ENCODE data around the gene AKAP13. TPM values are rescaled to one million over a fixed set of nuclear protein-coding genes. Genes with fewer than 3 reads are reported as not detected.

Gene AKAP13
- polyA plus RNA-seq, 2 of the 4 experiments (the other 2 are of a cell fraction): 20.4 to 28.8 TPM

DNA sequence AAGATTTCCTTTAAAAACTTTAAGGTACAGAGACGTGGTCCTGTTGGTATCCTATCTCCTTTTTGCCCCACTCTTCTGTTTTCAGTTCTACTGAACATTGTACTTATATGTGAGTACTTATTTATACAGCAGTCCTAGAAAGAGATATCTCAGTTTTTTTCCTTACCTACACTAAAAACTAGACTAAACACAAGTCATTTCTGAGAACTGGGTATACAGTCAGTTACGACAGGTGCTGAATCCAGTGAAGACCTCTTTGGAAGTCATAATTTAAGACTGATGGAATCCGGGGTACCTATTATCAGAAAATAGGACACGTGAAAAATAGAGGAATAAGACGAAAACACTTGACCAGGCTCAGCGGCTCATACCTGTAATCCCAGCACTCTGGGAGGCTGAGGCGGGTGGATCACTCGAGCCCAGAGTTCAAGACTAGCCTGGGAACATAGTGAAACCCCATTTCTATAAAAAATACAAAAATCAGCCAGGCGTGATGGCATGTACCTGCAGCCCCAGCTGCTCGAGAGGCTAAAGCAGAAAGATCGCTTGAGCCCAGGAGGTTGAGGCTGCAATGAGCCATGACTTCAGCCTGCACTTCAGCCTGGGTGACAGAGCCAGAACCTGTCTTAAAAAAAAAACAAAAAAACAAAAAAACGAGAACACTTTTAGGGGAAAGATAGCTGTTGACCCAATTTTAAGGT is 338.0 kb downstream of the AKAP13 start:
- WGBS (ENCODE audit: missing lambda C conversion rate): 84% methylated on average over 12 of the region's 12 CpGs
- Histone ChIP-seq H3K9me3 (no peaks in the 10 kb centered on the region), H3K4me3 (no peak overlapping the region), H3K4me2 (no peak overlapping the region), H3K4me1 (no peaks in the 10 kb centered on the region), H3K27ac (no peak overlapping the region)
- FAIRE-seq (no peak), ATAC-seq (no peak), DNase-seq (ENCODE audit: low read depth in 1 of 2, low spot score in 1 of 2) (no peak)
- POLR2A ChIA-PET: no interaction called here
- CTCF ChIA-PET: interaction anchor here (0.8 to 1.2 kb wide), 2 partner anchors 15 to 122 kb away, joined by 4 read pairs; no protein-coding TSS in a partner anchor
- no peak for TF ChIP-seq RNF2 (IDR thresholded peaks at IDR 0.05; ENCODE audit: borderline replicate concordance, low read depth)
- TF ChIP-seq, protein P1, sequence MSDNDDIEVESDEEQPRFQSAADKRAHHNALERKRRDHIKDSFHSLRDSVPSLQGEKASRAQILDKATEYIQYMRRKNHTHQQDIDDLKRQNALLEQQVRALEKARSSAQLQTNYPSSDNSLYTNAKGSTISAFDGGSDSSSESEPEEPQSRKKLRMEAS (IDR thresholded peaks at IDR 0.05): no peak
- no peak for TF ChIP-seq KDM5A (IDR thresholded peaks at IDR 0.05)
- TF ChIP-seq CBX8 (IDR thresholded peaks at IDR 0.05): no peak
- TF ChIP-seq FOSL2 (IDR thresholded peaks at IDR 0.05): no peak
- TF ChIP-seq FOSL2 (CRISPR knock-in tag; IDR thresholded peaks at IDR 0.05): no peak
- no peak for TF ChIP-seq ZSCAN20 (CRISPR knock-in tag; IDR thresholded peaks at IDR 0.05)
- TF ChIP-seq, protein P2, sequence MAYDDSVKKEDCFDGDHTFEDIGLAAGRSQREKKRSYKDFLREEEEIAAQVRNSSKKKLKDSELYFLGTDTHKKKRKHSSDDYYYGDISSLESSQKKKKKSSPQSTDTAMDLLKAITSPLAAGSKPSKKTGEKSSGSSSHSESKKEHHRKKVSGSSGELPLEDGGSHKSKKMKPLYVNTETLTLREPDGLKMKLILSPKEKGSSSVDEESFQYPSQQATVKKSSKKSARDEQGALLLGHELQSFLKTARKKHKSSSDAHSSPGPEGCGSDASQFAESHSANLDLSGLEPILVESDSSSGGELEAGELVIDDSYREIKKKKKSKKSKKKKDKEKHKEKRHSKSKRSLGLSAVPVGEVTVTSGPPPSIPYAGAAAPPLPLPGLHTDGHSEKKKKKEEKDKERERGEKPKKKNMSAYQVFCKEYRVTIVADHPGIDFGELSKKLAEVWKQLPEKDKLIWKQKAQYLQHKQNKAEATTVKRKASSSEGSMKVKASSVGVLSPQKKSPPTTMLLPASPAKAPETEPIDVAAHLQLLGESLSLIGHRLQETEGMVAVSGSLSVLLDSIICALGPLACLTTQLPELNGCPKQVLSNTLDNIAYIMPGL (CRISPR knock-in tag; IDR thresholded peaks at IDR 0.05; ENCODE audit: borderline replicate concordance): no peak
- no peak for TF ChIP-seq GATA3 (IDR thresholded peaks at IDR 0.05; ENCODE audit: borderline replicate concordance)
- no peak for TF ChIP-seq EP300 (IDR thresholded peaks at IDR 0.05)
- no peak for TF ChIP-seq HDAC2 (IDR thresholded peaks at IDR 0.05)
- TF ChIP-seq, protein P3, sequence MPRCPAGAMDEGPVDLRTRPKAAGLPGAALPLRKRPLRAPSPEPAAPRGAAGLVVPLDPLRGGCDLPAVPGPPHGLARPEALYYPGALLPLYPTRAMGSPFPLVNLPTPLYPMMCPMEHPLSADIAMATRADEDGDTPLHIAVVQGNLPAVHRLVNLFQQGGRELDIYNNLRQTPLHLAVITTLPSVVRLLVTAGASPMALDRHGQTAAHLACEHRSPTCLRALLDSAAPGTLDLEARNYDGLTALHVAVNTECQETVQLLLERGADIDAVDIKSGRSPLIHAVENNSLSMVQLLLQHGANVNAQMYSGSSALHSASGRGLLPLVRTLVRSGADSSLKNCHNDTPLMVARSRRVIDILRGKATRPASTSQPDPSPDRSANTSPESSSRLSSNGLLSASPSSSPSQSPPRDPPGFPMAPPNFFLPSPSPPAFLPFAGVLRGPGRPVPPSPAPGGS (IDR thresholded peaks at IDR 0.05): no peak
- TF ChIP-seq, protein P4, sequence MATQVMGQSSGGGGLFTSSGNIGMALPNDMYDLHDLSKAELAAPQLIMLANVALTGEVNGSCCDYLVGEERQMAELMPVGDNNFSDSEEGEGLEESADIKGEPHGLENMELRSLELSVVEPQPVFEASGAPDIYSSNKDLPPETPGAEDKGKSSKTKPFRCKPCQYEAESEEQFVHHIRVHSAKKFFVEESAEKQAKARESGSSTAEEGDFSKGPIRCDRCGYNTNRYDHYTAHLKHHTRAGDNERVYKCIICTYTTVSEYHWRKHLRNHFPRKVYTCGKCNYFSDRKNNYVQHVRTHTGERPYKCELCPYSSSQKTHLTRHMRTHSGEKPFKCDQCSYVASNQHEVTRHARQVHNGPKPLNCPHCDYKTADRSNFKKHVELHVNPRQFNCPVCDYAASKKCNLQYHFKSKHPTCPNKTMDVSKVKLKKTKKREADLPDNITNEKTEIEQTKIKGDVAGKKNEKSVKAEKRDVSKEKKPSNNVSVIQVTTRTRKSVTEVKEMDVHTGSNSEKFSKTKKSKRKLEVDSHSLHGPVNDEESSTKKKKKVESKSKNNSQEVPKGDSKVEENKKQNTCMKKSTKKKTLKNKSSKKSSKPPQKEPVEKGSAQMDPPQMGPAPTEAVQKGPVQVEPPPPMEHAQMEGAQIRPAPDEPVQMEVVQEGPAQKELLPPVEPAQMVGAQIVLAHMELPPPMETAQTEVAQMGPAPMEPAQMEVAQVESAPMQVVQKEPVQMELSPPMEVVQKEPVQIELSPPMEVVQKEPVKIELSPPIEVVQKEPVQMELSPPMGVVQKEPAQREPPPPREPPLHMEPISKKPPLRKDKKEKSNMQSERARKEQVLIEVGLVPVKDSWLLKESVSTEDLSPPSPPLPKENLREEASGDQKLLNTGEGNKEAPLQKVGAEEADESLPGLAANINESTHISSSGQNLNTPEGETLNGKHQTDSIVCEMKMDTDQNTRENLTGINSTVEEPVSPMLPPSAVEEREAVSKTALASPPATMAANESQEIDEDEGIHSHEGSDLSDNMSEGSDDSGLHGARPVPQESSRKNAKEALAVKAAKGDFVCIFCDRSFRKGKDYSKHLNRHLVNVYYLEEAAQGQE (IDR thresholded peaks at IDR 0.05): no peak
- no peak for TF ChIP-seq MAFK (IDR thresholded peaks at IDR 0.05; ENCODE audit: partially characterized antibody)
- TF ChIP-seq EHMT2 (IDR thresholded peaks at IDR 0.05; ENCODE audit: low read depth): no peak
- TF ChIP-seq, protein P5, sequence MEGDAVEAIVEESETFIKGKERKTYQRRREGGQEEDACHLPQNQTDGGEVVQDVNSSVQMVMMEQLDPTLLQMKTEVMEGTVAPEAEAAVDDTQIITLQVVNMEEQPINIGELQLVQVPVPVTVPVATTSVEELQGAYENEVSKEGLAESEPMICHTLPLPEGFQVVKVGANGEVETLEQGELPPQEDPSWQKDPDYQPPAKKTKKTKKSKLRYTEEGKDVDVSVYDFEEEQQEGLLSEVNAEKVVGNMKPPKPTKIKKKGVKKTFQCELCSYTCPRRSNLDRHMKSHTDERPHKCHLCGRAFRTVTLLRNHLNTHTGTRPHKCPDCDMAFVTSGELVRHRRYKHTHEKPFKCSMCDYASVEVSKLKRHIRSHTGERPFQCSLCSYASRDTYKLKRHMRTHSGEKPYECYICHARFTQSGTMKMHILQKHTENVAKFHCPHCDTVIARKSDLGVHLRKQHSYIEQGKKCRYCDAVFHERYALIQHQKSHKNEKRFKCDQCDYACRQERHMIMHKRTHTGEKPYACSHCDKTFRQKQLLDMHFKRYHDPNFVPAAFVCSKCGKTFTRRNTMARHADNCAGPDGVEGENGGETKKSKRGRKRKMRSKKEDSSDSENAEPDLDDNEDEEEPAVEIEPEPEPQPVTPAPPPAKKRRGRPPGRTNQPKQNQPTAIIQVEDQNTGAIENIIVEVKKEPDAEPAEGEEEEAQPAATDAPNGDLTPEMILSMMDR (IDR thresholded peaks at IDR 0.05): no peak
- TF ChIP-seq CBX2 (IDR thresholded peaks at IDR 0.05; ENCODE audit: borderline replicate concordance, low read depth): no peak
- no peak for TF ChIP-seq JUNB (IDR thresholded peaks at IDR 0.05)
- no peak for TF ChIP-seq NFE2L2 (conservative IDR thresholded peaks at IDR 0.05; ENCODE audit: low read length)
- no peak for TF ChIP-seq MYC (IDR thresholded peaks at IDR 0.05; ENCODE audit: borderline replicate concordance, low read length)
- no peak for TF ChIP-seq PHF8 (IDR thresholded peaks at IDR 0.05; ENCODE audit: borderline replicate concordance, low read depth)
